HG02588 (cell line): Measurements from ENCODE around the gene OR6B3.

Experiments
- ATAC-seq: cut with Tn5 transposase; IDR thresholded peaks from one replicate; pipeline ENCODE4 v1.9.1; 2021; ENCODE audit warnings: mild to moderate bottlenecking, moderate library complexity; ENCODE audit not compliant: unreplicated experiment

OR6B3 gene

DNA sequence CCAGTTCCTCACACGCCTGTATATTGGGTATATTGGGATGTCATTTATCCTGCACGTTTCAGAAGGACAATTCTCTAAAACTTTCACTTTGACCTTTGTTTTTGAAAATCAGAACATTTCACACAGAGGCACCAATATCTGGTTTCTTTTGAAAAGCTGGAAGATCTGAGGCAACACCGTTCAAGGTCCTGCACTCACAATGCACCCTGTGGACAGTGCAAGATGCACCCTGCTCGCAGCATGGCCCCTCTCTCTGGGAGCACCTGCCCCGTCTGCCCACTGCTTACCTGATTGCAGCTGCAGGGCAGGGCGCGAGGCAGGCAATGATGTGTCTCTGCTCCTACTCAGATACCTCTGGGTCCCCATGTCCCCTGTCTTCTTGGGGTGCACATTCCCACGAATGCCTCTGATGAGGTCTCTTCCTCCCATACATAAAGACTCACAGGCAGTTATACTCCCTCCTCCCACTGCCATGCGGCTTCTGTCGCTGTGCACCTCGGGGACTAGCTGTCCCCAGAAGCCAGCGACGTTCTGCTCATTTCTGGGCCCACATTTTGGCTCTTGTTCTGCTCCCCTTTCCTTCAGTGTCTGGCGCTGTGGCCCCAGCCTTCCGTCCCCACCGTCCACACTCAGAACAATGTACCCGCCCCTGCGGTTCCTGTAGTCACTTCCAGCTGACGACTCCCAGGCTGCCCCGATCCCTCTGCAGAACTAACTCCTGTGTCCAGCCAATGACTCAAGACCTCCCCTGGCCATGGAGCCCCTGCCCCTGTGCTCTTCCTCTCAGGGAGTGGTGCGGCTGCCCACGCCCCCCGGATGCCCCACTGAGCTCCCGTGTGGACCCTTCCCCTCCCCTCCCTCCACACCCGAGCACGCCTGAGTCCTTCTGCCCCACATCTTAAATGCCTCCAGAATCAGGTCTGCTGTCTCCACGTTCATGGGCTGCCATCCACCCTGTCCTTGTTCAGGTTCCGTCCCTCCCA lies at the start of gene OR6B3:
TSS of gene OR6B3 (minus strand) at position 349 of the 983 bp plus-strand sequence.
- no peak for ATAC-seq

DNA sequence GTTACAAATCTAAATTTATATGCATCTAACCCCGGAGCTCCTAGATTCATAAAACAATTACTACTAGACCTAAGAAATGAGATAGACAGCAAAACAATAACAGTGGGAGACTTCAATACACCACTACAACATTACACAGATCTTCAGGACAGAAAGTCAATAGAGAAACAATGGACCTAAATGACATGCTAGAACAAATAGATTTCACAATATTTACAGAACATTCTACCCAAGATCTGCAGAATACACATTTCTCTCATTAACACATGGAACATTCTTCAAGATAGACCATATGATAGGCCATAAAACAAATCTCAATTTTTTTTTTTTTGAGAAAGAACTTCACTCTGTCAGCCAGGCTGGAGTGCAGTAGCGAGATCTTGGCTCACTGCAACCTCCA lies 45.0 kb upstream of the OR6B3 start:
- ATAC-seq = no peak

DNA sequence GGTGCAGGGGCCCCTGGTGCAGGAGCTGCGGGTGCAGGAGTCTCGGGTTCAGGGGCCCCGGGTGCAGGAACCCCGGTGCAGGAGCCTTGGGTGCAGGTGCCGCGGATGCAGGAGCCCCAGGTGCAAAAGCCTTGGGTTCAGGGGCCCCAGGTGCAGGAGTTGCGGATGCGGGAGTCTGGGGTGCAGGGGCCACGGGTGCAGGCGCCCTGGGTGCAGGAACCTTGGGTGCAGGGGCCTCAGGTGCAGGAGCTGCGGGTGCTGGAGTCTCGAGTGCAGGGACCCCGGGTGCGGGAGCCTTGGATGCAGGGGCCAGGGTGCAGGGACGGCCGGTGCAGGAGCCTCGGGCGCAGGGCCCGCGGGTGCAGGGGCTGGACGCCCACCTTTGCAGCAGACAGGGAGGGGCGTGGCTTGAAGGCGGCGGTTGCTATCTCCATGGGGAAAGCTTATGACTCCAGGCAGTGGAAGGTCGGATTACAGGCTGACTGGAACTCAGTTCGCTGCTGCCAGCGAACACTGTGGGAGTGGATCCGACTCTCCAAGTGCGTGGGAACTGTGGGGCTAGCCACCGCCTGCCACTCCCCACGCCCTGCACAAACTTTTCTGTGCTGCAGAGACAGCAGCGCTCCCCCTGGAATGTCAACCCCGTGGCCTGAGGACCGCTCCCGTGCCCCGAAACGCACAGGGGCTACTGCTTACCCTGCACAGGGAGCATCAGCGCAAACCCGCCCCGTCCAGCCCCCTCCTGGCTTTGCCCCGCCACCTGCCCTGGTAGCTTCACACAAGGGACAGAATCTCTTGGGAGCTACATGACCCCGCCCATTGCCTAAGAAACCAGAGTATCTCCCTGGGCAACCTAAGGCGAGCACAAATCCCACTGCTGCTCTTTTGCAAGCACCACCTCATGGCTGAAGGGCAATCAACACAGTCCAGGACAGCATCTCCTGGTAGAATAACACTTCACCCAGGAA lies 42.5 kb upstream of the OR6B3 start:
- no peak for ATAC-seq

DNA sequence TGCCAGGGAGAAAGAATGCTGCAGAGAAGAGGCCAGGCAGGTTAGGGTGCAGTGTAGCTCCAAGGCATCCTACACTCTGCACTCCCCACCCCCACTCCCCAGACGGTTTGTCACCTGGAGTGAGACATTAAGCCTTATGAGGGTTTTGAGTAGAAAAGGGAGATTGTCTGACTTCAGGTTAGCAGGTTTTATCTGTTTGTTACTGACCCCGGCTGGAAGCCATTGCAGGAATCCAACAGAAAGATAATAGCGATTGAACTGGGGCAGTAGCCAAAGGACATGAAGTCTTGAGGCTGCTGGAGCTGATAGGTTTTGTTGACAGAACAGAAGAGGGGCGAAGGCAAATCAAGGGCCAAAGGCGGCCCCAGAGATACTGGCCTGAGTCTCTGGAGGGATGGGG lies 36.0 kb upstream of the OR6B3 start:
- ATAC-seq = no peak

DNA sequence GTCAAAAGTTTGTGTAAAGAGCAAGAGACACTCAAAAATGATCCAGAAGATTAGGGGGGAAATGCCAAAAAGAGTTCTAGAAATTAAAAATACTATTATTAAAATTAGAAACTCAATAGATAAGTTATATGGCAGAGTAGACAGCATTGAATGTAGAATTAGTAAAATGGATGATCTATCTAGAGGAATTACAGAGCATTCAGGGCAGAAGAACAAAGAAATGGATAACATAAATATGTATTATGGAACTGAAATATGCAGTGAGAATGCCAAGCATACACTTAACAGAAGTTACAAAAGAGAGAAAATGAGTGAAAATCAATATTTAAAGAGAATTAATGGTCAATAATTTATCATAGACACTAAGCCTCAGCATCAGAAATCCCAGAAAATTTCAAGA lies 33.2 kb upstream of the OR6B3 start:
- no peak for ATAC-seq

DNA sequence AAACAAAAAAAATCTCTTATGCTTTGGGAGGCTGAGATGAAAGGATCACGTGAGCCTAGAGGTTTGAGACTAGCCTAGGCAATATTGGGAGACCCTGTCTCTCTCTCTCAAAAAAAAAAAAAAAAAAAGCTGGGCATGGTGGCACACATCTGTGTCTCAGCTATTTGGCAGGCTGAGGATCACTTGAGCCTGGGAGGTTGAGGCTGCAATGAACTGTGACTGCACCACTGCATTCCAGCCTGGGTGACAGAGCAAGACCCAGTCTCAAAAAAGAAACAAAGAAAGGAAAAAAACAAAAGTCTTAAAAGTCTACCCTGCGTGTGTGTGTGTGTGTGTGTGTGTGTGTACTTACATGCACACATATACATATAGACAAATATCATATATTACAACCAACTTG lies 25.3 kb upstream of the OR6B3 start:
- ATAC-seq = no peak

DNA sequence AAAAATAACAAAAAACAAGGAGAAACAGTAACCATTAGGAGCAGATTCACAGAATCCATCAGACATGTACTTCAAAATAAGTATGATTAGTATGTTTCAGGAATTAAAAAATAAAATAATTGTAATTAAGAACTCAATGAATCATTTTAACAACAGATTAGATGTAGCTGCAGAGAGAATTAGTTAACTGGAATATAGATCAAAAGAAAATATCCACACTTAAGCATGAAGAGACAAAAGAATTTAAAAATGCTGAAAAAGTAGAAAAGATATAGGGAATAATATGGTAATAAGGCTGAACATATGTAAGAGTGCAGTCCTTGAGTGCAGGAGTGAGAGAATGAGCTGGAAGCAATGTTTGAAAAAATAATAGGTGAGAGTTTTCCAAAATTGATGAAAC lies 24.1 kb upstream of the OR6B3 start:
- no peak for ATAC-seq

DNA sequence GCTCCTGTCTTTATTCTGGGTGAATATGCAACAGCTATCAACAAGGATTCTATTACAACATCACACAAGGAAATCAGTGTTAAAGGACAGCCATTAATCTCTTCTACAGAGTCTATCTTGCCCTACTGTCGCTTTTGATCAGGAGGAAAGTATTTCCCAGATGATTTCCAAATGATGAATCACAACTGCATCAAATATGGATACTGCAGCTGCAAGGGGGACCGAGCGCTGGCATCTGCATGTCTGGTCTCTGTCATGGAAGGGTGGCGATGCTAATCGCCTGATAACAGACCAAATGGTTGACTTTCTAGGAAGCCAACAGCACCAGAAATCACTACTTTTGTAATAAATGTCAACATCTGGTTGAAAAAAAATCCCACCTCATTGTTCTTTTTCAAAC lies 21.2 kb upstream of the OR6B3 start:
- ATAC-seq = no peak

DNA sequence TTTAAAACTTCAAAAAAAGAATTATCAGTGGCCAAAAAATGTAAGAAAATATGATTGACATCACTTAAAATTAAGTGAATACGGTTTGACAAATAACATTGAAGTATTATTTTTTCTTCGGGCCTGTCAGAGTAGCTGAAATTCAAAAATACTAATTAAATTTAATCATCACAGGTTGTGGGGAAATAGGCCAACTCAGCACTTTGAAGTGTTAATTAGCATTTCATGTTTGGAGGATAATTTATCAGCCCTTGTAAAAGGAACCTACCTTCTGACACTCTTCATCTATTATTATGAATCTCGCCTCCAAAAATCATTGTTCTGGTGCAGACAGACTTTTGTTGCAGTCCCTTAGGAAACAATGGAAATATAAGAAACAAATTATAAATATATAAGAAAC lies 17.6 kb upstream of the OR6B3 start:
- ATAC-seq = no peak

DNA sequence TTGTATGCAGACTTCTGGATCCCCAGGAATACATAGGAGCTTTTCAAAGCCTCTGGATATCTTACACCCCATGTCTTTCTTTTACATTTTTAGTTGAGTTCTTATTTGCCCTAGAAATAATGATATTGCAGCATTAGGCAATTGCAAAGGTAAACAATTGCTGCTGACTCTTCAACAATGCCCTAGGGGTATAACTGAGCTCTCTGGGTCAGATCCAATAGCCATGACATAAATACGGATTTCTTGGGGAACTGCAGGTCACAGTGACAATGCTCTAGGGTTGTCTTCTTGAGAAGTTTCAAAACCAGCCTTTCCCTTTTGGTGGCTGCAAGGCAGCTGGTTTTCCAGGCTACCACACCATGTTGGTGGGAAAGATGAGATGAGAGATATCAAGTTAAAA lies 16.5 kb upstream of the OR6B3 start:
- no peak for ATAC-seq

DNA sequence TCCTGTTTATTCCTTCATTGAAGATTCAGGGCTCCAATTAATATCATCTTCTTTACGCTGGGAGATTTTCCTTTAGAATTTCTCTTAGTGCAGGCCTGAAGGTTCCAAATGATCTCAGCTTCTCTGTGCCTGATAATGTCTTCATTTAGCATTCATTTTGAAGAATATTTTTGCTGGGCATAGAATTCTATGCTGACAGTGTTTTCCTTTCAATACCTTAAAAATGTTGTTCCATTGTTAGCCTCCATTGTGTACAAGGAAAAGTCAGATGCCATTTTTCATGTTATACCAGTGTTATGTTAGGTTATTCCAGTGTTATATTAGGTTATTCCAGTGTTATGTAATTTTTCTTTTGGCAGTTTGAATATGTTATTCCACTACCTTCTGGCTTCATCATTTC lies 14.9 kb upstream of the OR6B3 start:
- ATAC-seq = no peak

DNA sequence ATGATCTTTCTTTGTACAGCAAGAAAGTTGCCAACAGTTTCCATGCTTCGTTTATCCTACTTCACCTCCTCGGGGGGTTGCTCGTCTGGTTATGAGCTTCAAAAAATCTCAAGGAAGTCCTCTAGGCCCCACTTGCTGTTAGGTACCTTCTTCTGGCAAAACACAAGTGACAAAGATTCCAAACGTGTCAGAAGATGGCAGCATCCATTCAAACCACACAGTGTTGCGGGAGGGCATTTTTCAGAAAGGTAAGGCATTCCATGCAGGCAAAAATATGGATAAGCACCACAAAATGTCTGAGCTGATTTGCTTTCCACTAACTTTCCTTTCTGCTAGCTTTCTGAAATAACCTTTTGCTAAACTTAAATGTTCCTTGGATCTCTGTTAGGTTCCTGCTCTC lies 13.2 kb upstream of the OR6B3 start:
- ATAC-seq = no peak

DNA sequence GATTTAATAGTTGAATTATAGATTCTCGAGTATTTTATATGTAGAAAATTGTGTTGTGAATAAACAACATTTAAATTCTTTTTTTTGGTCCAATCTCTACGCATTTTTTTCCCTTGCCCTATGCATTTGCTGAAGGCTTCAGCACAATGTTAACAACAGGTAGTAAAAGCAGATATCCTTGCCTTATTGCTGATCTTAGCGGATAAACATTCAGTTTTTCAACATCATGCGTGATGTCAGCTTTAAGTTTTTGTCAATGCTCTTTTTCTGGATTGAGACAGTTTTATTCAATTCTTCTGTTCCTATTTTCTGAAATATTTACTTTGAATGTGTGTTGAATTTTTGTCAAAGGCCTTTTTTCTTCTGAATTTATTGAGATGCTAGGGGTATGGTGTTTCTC lies 11.6 kb upstream of the OR6B3 start:
- no peak for ATAC-seq

DNA sequence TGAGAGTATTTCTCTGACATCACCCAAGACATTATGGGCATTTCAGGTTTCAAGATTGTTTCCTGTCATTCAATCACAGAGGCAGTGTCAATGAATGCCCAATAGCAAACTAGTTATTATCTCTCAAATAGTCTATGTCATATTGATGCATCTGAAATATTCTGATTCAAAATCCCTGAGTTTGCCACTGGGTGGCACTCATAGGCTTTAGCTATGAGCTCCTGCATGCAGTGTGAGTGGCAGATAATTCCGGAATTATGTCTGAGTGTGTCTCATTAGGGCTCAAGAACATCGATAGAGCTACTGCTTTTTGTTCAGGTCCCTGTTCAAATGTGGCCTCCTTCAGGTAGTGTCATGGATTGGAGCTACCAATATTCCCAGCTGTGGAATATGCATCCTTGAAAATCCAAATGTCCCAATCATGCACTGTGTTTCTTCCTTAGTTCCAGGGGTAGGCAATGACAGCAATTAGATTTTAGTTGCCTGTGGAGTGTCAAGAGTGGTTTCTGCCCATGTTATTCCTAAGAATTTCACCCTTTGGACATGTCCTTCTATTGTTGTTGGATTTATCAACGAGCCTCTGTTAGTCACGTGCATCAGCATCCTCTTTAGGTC lies 7.8 kb upstream of the OR6B3 start:
- ATAC-seq = no peak

DNA sequence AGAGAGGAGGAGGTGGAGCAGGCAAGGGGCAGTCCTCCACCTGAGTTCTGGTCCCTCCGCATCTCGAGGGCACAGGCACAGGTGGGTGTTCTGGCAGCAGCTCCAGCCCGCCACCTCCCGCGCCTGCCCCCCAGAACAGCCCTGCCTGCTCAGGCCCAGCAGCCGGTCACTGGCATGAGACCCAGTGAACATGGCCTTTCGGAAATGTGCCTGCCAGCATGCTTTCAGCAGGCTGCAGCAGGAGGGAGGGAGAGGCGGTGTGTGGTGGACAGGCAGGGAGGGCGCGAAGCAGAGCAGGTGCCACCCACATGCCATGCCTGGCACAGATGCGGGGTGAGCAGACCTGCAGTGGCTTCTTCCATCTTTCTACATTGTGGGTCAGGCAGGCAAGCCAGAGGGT lies 3.4 kb upstream of the OR6B3 start:
- ATAC-seq = no peak

DNA sequence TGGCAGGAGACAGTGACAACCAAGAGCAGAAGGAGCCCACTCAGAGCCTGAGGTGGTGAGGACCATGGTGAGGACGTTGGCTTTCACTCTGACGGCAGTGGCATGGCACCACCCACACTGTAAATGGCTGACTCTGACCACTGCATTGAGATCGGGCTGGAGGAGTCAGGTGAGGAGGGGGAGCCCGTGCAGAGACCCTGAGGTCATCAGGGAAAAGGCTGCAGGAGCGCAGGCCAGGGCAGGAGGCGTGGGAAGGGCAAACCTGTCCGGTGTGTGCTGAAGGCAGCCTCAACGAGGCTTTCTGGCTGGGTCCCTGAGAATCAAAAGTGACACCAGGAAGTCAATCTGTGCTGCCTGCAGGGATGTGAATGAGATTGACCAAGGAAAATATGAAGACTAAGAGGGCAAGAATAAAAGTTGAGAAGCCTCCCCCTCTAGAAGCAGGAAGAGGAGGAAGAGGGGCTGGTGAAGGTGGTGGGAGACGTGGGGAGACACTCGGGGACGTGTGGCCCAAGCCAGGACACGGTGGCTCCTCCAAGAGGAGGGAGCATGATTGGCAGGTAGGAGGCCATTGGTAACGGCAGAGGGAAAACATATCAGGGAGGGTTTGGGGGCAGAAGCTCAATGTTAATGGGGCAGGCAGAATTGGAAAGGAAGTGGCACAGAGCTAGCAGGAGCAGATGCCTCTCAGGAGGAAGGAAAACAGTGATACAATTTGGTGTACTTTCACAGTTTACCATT lies 2.0 kb upstream of the OR6B3 start:
- no peak for ATAC-seq

DNA sequence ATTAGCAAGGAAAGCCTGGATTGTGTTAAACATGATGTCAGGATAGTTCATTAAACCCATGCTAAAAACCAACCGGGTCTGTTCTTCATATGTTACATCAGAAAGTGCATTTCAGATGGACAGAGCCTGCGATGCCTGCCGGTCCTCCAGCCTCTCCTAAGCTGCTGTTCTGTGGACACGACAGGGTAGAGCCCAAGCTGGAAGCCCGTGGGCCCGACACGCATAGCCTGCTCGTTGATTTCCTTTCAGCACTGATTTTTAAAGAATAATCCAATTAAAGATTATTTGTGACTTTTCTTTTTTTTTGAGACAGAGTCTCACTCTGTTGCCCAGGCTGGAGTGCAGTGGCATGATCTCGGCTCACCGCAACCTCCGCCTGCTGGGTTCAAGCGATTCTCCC lies 797 bp downstream of the OR6B3 start:
- ATAC-seq = no peak

DNA sequence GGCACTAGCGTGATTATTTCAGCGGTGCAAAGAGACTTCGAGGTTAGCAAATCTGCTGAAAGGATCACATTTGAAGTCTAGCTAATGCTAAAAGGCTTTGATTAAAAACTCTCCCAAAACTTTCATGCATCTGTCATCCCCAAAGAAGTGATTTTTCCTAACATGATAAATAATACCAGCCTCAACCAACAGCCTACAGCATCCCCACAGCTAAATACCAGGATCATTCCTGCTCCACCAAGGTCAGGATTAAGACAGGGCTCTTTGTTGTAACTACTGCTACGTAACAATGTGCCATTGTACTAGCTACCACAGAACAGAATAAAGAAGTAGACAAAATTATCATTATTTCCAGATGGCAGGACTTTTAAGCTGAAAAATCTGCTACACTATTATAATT lies 1.6 kb downstream of the OR6B3 start:
- no peak for ATAC-seq

DNA sequence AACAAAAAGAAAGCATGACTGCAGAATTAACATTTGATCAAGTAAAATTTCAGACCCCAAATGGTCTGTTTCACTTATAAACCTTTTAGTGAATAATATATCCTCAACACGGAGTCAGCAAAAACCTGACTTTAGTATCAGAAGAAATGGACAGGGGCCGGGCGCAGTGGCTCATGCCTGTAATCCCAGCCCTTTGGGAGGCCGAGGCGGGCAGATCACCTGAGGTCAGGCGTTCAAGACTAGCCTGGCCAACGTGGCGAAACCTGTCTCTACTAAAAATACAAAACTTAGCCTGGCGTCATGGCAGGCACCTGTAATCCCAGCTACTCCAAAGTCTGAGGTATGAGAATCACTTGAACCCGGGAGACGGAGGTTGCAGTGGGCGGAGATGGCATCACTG lies 3.0 kb downstream of the OR6B3 start:
- ATAC-seq = no peak

DNA sequence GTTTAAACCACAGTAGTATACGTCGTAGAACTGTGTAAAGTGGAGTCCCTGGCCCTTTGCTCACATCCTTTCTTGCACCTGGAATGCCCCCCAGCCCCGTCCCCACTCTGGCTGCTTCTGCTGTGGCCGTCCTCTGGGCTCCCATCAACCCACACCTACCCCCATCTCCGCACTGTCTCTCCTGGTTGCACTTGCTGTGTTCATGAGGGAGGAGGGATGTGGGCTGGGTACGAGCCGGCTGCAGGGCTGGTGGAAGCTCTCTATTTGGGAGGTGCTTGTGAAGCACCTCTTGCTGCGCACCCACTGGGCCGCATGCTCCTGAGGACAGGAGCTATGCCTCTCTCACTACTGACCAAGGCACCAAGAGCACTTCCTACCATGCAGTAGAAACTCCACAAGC lies 5.1 kb downstream of the OR6B3 start:
- ATAC-seq = no peak

DNA sequence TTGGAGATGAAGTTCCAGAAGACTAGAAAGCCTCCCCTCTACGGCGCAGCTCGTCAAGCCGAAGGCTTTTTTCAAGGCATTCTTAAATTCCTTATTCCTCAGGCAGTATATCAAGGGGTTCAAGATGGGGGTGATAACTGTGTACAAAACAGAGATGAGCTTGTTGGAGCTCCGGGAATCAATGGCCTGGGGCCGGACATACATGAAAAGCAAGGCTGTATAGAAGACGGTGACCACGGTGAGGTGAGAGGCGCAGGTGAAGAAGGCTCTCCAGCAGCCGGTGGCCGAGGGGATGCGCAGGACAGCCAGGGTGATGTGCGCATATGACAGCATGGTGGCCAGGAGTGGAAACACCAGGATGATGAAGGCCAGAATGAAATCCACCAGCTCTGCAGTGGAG lies 8.2 kb downstream of the OR6B3 start:
- ATAC-seq = no peak
